Kidney (tissue), 14 donors: Measurements from ENCODE around the gene SOAT2. TPM values are rescaled to one million over a fixed set of nuclear protein-coding genes. Genes with fewer than 3 reads are reported as not detected.

Experiments
- DNase-seq, 5 donors: peaks; one replicate each; pipeline ENCODE4 v3.0.0-alpha.2; 2013 to 2020
- FAIRE-seq: peaks from 2 replicates; lab custom pipeline; 2012; peaks lifted over from hg19 to GRCh38; lab: Jason Lieb, UNC
- H3K27ac ChIP-seq, 2 donors: one replicate each; pipeline ENCODE4 v1.7.0; 2013; ENCODE audit warnings: low read depth in 2 of 2, low read length in 2 of 2, inconsistent platforms in 1 of 2
- H3K27me3 ChIP-seq: one replicate; pipeline ENCODE4 v1.7.1; 2013; ENCODE audit warnings: low read length, inconsistent platforms; ENCODE audit not compliant: control insufficient read depth, insufficient read depth
- H3K36me3 ChIP-seq, 3 donors: one replicate each; pipeline versions ENCODE4 v1.7.0 to v1.7.1; 2013; ENCODE audit warnings: low read length in 3 of 3, control low read depth in 1 of 3, inconsistent platforms in 1 of 3; ENCODE audit not compliant: insufficient read depth in 3 of 3, control insufficient read depth in 2 of 3
- H3K4me1 ChIP-seq, 3 donors: one replicate each; pipeline versions ENCODE4 v1.7.0 to v1.7.1; 2013; ENCODE audit warnings: low read length in 3 of 3, inconsistent platforms in 1 of 3, low read depth in 1 of 3; ENCODE audit not compliant: control insufficient read depth in 2 of 3, insufficient read depth in 2 of 3
- H3K4me3 ChIP-seq, 3 donors: one replicate each; pipeline versions ENCODE4 v1.7.0 to v1.8.1; 2013; ENCODE audit warnings: low read length in 3 of 3, control low read depth in 1 of 3, inconsistent platforms in 1 of 3
- H3K9ac ChIP-seq, 3 donors: one replicate each; pipeline versions ENCODE4 v1.7.0 to v1.7.1; 2013; ENCODE audit warnings: low read length in 3 of 3, control low read depth in 1 of 3, inconsistent platforms in 1 of 3
- H3K9me3 ChIP-seq, 3 donors: one replicate each; pipeline versions ENCODE4 v1.7.0 to v1.7.1; 2013; ENCODE audit warnings: low read length in 3 of 3, control low read depth in 1 of 3, inconsistent platforms in 1 of 3; ENCODE audit not compliant: control insufficient read depth in 2 of 3, insufficient read depth in 1 of 3
- CTCF ChIP-seq: IDR thresholded peaks from 3 replicates; pipeline ENCODE4 v1.5.1; 2012; ENCODE audit warnings: mild to moderate bottlenecking, moderate library complexity, borderline replicate concordance; ENCODE audit not compliant: insufficient read depth; ENCODE audit errors: extremely low read depth
- intact Hi-C: fragments of 100-400 bp; cut with DNase I; formaldehyde crosslinking; loops from one replicate; pipeline ENCODE4 v1.11.1; 2022
- polyA plus RNA-seq: library from polyadenylated mRNA; stranded (reverse); fragments of 350-450 nt; fragmentation: Illumina TruSeq; extraction: RNeasy Lipid Tissue Mini Kit (QIAGEN cat#74804); gene quantifications from one replicate; pipeline ENCODE4 v1.2.3, GENCODE V29; 2014; ENCODE audit warnings: low read depth, low replicate concordance; ENCODE audit not compliant: insufficient read depth
- total RNA-seq: library from RNA; stranded (reverse); fragmentation: NEBNext Ultra II Directional; extraction: Animal tissue kit (Norgen Biotek cat#: 25700); gene quantifications from one replicate; pipeline ENCODE4 v1.2.1, GENCODE V29; 2021
- donor health status: control.
- donor health status: control.
- donor health status: control.
- donor health status: control.
- donor health status: control.
- donor health status: DM: yes; HTN: yes; CAD: no.
- donor health status: Normal renal cell carcinoma (clear cell type).

SOAT2 gene
- total and polyA plus RNA-seq, 2 donors from 2014 or later: 0.19 to 0.26 TPM

GRCh38 chr12:53056296-53056695 is 47.0 kb upstream of the SOAT2 start:
- Histone ChIP-seq H3K4me3 (no peak overlapping the region), H3K4me1 (peaks cover 8 to 38% (median 38%) of the 10 kb centered on the region in 3 donors), H3K36me3 (peaks cover 0 to 35% (median 12%) of the 10 kb centered on the region in 3 donors), H3K9me3 (no peaks in the 10 kb centered on the region), H3K27me3 (no peaks in the 10 kb centered on the region), H3K27ac (no peak overlapping the region), H3K9ac (no peak overlapping the region)
- DNase-seq (no peak), FAIRE-seq (no peak)
- TF ChIP-seq CTCF: no peak
- intact Hi-C loops: no loop called here

GRCh38 chr12:53056901-53057300 is 46.4 kb upstream of the SOAT2 start:
- H3K36me3 ChIP-seq: peaks cover 0 to 38% (median 9%) of the 10 kb centered on the region in 3 donors
- DNase-seq (no peak), FAIRE-seq (no peak)
- no peak overlapping the region for H3K9ac ChIP-seq
- H3K27ac ChIP-seq: no peak overlapping the region
- H3K9me3 ChIP-seq: no peaks in the 10 kb centered on the region
- no peak overlapping the region for H3K4me3 ChIP-seq
- H3K4me1 ChIP-seq: peaks cover 2 to 38% (median 36%) of the 10 kb centered on the region in 3 donors
- TF ChIP-seq CTCF: no peak
- no peaks in the 10 kb centered on the region for H3K27me3 ChIP-seq
- intact Hi-C loops: no loop called here

GRCh38 chr12:53057816-53058500 is 45.3 kb upstream of the SOAT2 start:
- no peak for TF ChIP-seq CTCF
- Histone ChIP-seq H3K4me1 (peaks cover 0 to 39% (median 28%) of the 10 kb centered on the region in 3 donors), H3K27me3 (no peaks in the 10 kb centered on the region), H3K27ac (no peak overlapping the region), H3K9me3 (no peaks in the 10 kb centered on the region), H3K4me3 (no peak overlapping the region), H3K9ac (no peak overlapping the region), H3K36me3 (peaks cover 0 to 42% (median 11%) of the 10 kb centered on the region in 3 donors)
- DNase-seq (peak in 2 of 5 donors; percentile 43 to 63), FAIRE-seq (no peak)
- intact Hi-C loops: no loop called here
